GM18517 (cell line): ENCODE data around the gene BAZ2B.

Experiments
- ATAC-seq: cut with Tn5 transposase; IDR thresholded peaks from one replicate; pipeline ENCODE4 v1.9.1; 2021; ENCODE audit warnings: mild to moderate bottlenecking, moderate library complexity; ENCODE audit not compliant: unreplicated experiment

BAZ2B gene

GRCh38 chr2:159585622-159586021, 30.7 kb downstream of the BAZ2B start:
- no peak for ATAC-seq

GRCh38 chr2:159584796-159585195, 31.6 kb downstream of the BAZ2B start:
- no peak for ATAC-seq

GRCh38 chr2:159573846-159574606, 42.3 kb downstream of the BAZ2B start:
- ATAC-seq = no peak

GRCh38 chr2:159573294-159573693, 43.1 kb downstream of the BAZ2B start:
- ATAC-seq = no peak

- no peak for ATAC-seq
Observed at GRCh38 chr2:159572459-159572858, 43.9 kb downstream of the BAZ2B start.

- ATAC-seq = no peak
Observed at GRCh38 chr2:159571540-159572260, 44.6 kb downstream of the BAZ2B start.

GRCh38 chr2:159564081-159564480, 52.3 kb downstream of the BAZ2B start:
- ATAC-seq = no peak

GRCh38 chr2:159562248-159562647, 54.1 kb downstream of the BAZ2B start:
- no peak for ATAC-seq

GRCh38 chr2:159561786-159562185, 54.6 kb downstream of the BAZ2B start:
- ATAC-seq = no peak

- no peak for ATAC-seq
Observed at GRCh38 chr2:159561242-159561641, 55.1 kb downstream of the BAZ2B start.

- no peak for ATAC-seq
Observed at GRCh38 chr2:159559034-159559433, 57.3 kb downstream of the BAZ2B start.

- no peak for ATAC-seq
Observed at GRCh38 chr2:159558479-159558878, 57.9 kb downstream of the BAZ2B start.

- ATAC-seq = no peak
Observed at GRCh38 chr2:159557437-159558034, 58.8 kb downstream of the BAZ2B start.

- ATAC-seq = no peak
Observed at GRCh38 chr2:159555651-159556392, 60.5 kb downstream of the BAZ2B start.

GRCh38 chr2:159553727-159554126, 62.6 kb downstream of the BAZ2B start:
- no peak for ATAC-seq

GRCh38 chr2:159551806-159552205, 64.5 kb downstream of the BAZ2B start:
- ATAC-seq = no peak

- no peak for ATAC-seq
Observed at GRCh38 chr2:159550231-159550630, 66.1 kb downstream of the BAZ2B start.

GRCh38 chr2:159549234-159549633, 67.1 kb downstream of the BAZ2B start:
- no peak for ATAC-seq

- no peak for ATAC-seq
Observed at GRCh38 chr2:159546716-159547430, 69.5 kb downstream of the BAZ2B start.

GRCh38 chr2:159546039-159546438, 70.3 kb downstream of the BAZ2B start:
- ATAC-seq = no peak

GRCh38 chr2:159545085-159545484, 71.3 kb downstream of the BAZ2B start:
- no peak for ATAC-seq
